ENCODE data around the gene DIS3L2.
"Not testable (repeated sequence)": the region's sequence is repeated elsewhere in the genome, so short reads cannot be mapped to it uniquely, and the experiment has no call there.

DIS3L2 gene

GRCh38 chr2:232327105-232328031, 365.9 kb downstream of the DIS3L2 start:
- DNase-seq: no peak

- no peak for DNase-seq
These were observed 366.5 kb downstream of the DIS3L2 start for GRCh38 chr2:232328032-232328422.

DNA sequence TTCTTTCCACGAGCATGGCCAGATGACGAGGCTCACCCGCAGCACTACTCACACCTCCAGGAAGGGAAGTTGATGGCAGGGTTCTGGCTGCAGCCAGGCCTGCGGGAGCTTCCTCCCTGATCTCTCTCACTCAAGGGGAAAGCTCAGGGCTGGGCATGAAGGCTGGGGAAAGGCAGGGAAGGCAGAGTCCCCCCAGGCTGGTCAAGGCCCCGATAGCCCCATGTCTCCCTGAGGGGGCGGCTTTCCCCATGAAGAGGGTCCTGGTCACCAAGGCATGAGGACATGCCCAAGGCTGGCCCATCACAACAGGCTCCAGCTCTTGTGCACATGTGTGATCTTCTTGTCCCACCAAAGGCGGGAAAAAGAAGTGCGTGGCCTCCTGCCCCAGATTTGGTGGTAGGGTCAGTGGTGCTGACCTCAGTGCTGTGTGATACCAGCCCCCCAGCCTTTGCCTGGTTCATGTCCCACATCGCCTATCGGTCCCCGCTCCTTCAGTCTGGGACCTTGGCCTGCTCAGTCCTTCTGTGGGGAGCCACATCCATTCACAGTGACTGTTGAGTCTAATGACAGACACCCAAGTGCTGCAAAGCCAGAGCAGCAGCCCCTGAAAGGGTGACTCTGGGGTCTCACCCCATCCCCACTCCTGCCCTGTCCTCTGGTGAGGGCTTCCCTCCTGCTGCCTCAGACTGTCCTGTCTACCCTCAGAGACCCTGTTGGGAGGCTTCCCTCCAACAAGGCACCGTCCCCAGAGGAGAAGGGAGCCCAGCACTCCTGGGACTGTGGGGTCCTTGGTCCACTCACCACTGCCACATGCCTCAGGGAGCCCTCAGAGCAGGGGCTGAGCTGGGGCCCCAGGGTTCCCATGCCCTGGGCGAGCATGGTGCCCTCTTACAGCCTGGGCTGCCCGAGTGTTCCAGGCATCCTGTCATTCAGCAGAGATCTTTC, 367.3 kb downstream of the DIS3L2 start:
- DNase-seq: no peak

DNA sequence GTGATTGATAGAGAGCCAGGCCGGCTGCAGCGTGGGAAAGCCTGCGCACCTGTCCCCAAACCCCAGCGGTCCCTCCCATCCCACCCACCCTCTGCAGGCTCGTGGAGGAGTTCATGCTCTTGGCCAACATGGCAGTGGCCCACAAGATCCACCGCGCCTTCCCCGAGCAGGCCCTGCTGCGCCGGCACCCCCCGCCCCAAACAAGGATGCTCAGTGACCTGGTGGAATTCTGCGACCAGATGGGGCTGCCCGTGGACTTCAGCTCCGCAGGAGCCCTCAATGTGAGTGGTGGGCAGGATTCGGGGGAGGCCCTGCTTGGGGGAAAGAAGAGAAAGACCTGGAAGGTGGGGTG, 368.2 kb downstream of the DIS3L2 start:
- no peak for DNase-seq

DNA sequence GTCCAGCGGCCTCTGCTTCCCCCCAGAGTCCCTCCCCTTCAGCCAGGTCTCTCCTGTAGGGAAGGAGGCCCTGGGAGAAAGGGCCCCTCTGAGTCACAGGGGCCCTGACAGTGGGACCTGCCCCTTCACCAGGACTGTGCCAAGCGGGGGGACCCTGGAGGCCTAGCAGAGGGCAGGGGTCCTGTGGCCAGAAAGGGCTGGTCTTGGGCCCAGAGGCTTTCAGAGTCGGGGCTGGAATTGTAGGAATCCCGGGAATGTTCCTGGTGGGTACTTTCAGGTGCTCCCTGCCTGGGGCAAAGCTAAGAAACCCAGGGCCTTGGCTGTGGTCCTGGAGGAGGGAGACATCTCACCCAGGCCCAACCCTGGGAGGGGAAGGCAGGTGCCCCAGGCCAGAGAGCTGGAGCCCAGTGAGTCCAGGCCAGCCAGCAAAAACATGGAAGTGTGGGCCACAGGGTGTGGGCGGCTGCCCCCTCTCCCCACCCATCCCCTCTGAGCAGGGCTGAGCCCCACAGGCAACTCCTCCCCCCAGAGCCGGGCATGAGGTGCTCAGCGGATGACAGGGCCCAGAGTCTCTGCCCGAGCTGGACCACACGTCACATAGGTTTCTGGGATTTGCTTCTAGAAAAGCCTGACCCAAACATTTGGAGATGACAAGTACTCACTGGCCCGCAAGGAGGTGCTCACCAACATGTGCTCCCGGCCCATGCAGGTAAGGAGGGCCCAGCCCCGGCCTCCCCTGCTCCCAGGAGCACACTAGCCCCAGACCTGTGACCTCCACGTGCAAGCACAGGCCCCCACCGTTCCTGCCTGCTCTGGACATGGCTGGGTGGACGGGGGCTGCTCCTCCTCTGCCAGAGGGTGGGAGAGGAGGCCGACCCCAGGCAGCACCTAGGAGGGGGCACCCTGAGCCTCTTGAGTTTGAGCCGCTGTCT, 368.8 kb downstream of the DIS3L2 start:
- DNase-seq: no peak

GRCh38 chr2:232331061-232331460, 369.5 kb downstream of the DIS3L2 start:
- not testable (repeated sequence) for DNase-seq

DNA sequence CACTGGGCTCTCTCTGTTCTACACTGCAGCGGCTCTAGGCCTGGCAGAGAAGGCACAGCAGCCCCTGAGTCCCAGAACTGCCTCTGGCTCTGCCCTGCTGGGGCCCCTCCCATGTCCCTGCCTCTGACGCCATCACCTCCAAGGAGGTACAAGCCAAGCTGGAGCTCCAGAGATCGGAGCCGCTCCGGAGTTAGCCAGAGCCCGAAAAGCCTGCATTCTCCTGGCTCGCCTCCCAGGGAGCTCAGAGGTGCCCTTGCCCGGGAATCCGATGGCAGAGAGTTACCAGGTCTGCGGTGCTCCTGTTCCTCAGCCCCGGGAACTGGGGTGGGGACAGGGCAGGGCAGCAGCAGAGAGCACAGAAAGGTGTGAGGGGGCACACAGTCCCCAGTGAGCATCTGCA, 370.1 kb downstream of the DIS3L2 start:
- not testable (repeated sequence) for DNase-seq

DNA sequence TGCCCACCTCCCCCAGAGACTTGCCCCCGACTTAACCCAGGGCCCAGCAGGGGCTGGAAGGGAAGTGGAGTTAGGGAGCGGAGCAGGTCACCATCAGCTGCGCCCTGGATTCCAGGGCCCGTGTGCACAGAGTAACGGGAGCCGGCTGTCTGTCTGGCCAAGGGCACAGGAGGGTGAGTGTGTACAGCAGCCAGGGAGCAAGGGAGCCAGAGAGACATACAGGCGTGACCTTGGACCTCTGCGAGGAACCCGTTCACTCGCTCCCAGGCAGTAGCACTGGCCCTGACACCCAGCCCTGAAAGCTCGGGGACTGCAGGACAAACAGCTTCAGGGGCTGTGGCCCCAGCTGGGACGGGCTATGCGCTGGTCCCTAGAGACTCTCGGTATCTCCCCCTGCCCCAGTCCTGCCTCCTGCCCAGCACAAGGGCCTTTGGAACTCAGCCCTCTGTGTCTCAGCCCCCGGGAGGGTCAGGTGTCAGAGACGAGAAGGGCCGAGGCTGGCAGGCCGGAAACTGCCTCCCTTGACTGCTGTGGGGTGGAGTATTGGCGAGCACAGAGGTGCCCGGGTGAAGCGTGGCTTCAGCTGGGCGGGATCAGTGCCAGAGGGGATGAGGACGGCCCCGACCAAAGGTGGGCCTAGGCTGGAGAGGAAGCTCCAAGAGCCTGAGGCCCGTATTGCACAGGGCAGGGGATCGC, 370.9 kb downstream of the DIS3L2 start:
- DNase-seq: not testable (repeated sequence)

DNA sequence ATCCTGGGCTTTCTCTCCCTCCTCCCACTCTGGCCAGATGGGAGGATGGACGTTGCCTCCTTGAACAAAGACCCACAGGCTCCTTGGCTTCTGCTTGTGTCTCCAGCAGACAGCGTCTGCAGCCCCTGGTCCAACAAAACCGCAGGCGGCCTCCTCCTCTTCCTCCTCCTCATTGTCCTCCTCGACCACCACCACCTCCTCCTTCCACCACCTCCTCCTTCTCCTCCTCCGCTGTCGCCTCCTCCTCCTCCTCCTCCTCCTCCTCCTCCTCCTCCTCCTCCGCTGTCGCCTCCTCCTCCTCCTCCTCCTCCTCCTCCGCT, 371.4 kb downstream of the DIS3L2 start:
- DNase-seq: no peak

DNA sequence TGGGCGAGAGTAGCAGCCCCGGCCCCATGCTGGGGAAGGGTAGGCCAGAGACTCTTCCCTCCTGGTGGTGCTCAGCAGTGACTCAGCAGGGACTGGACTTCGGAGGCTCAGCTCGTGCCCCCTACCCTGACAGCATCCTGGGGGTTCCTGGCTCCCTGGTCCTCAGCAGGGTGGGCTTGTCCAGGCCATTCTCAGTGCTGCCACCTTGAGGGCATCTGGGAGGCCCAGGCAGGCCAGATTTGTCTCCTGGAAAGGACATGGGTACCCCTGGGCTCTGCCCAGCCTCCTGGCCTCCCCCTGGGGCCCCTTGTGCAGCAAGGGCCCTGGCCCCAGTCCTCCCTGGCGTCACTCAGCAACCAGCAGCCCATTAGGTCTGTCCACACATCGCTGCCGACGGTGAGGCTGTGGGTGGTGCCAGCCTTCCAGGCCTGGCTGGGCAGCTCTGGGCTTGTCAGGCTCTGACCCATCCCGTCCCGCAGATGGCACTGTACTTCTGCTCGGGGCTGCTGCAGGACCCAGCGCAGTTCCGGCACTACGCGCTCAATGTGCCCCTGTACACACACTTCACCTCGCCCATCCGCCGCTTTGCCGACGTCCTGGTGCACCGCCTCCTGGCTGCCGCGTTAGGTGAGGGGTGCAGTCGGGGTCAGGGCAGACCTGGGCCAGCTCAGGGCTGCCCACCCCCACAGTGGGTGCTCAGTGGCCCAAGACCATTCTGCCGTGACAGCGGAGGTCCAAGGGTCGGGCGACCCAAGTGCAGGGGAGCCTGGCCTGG, 372.0 kb downstream of the DIS3L2 start:
- no peak for DNase-seq

DNA sequence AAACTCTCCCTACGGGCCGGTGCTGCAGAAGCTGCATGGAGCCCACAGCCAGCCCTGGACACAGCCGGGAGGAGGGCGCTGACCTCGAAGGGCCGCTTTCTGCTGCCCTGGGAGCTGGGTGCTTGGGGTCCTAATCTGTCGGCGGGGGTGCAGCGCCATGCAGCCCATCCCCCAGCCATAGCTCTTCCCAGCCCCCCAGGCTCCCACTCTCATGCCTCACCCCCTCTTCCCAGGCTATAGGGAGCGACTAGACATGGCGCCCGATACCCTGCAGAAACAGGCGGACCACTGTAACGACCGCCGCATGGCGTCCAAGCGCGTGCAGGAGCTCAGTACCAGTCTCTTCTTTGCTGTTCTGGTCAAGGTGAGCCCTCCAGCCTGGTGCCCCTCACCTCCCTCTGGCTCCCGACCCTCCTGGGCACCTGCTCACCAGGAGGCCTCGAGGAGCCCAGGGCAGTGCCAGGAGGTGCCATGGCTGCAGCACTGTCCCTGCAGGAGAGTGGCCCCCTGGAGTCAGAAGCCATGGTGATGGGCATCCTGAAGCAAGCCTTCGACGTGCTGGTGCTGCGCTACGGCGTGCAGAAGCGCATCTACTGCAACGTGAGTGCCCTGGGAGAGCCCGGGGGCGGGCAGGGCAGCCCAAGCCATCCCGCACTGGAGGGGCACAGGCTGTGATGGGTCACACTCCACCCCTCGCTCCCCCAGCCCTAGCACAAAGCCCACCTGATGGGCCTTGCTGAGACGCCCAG, 372.8 kb downstream of the DIS3L2 start:
- DNase-seq: not testable (repeated sequence)

DNA sequence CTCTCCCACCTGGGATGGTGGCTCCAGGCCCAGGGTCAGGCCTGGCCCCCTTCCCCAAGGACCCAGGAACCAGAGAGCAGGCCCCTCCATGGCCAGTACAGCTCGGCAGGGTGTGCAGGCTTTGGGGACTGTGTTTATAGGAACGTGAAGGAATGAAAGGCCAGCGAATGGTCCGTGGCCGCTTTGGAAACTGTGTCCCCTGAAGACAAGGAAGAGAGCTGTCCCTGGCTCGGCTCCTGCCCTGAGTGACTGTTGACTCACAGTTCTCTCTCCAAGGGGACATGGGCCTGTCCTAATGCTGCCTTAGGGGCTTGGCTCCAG, 373.3 kb downstream of the DIS3L2 start:
- not testable (repeated sequence) for DNase-seq

GRCh38 chr2:232335206-232335858, 373.8 kb downstream of the DIS3L2 start:
- not testable (repeated sequence) for DNase-seq

DNA sequence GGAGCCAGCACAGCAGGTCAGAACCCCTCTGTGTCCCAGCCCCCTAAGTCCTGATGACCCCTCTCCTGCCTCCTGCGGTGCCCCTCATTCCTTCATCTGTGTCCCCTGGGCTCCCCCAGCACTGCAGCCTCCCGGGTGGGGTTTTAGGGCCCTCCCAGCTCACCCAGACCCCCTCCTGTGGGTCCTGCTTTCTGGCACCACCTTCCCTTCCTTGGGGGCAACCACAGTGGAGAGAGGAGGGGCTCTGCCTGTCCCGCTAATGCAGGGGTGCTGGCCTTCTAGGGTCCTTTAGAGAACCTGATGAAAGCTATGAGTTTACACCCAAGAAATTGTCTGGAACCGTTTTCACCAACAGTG, 374.3 kb downstream of the DIS3L2 start:
- DNase-seq: no peak

- no peak for DNase-seq
These were observed 374.8 kb downstream of the DIS3L2 start for GRCh38 chr2:232336241-232336736.

DNA sequence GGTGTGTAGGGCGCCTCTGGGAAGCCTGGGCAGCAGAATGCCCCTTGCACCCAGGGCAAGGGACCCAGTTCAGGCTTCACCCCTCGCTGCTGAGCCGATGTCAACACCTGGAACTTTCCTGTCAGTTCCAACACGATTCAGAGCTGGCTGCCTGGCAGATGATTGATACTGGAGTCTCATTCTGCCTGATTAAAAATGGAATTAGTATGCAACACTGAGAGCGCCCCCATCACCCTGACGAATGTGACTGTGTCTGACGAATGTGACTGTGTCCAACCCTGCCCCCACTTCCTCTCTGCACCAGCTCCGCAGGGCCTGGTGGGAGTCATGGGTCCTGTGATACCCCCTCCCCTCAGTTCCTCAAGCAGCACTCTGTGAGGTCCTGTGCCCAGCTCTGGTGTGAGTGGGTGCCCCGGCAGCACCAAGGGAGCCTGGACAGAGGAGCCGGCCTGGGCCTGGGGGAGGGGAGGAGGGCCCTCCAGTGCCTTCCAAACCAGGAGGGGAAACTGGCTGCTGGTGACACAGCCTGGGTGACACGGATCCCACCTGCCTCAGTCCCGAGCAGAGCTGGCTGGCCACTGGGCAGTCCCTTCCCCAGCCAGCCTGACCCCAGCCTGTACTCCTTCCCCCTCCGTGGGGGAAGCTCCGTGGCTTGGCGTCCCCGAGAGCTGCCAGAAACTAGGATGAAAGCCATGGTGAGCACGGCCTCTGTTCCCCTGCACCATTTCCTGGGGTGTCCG, 375.6 kb downstream of the DIS3L2 start:
- no peak for DNase-seq

DNA sequence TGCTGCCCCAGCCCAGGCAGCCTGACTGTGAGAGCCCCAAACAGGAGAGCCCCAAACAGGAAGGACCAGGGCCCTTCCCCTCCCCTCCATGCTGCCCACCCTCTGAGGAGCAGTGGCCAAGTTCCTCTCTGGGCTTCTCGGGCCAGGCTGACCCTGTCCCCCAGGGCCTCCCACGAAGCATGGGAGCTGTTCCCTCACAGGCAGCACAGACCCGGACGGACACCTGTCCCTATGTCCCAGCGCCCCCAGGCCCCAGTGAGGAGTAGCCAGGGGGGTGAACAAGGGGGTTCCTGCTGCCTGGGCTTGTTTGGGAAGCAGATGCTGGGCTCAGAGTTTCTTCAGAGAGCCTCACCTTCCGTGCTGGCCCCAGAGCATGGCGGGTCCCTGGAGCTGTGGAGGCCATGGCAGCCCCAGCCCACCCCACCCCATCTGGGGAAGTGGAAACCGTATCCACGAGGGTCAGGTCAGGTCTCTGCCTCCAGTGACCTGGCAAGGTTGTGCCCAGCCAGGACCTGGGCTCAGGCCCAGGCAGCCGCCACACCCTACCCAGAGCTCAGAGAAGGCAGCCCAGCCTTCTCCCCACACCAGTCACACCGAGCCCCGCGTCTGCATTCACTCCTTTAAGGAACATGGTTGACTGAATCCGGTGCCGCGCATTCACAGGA, 376.7 kb downstream of the DIS3L2 start:
- not testable (repeated sequence) for DNase-seq

DNA sequence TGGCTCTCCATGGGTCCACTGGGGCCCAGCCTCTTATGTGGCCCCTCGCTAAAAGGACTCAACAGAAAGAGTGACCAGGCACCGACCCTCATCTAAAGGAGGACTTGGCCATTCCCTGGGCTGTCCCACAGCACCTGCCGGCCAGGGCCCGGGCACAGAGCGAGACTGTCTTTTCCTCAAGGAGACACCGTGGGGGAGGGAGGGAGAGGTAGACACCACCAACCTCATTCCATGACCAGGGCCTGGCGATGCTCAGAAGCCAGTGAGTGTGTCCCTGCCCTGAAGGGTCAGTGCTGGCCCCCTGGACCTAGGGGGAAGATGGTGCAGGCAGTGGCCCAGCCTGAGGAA, 377.2 kb downstream of the DIS3L2 start:
- DNase-seq: no peak
